ENCODE data around the gene WDR74.

DNA sequence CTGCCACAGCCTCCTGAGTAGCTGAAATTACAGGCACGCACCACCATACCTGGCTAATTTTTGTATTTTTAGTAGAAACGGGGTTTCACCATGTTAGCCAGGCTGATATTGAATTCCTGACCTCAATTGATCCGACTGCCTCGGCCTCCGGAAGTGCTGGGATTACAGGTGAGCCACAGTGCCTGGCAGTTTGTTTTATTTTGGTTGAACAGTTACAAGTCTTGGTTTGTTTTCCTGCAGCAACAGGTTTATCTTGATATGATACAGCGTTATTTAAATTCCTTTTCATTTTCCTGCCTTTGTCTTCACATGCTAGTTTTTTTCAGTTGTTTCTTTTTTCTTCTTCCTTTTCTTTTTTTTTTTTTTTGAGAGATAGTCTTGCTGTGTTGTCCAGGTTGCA lies 37.3 kb upstream of the WDR74 start:
- TF ChIP-seq CTCF (IDR thresholded peaks at IDR 0.05; ENCODE audit: low read depth, low read length), result no peak
- no peak for TF ChIP-seq EZH2phosphoT487 (IDR thresholded peaks at IDR 0.05; ENCODE audit: low read depth)

All from OCI-LY3 (cell line).